Kidney (tissue), 14 donors: ENCODE measurements around the gene DHH. TPM values are rescaled to one million over a fixed set of nuclear protein-coding genes. Genes with fewer than 3 reads are reported as not detected.
"Not testable (repeated sequence)": the region's sequence is repeated elsewhere in the genome, so short reads cannot be mapped to it uniquely, and the experiment has no call there.

ENCODE experiments used
- DNase-seq, 5 donors: peaks; one replicate each; pipeline ENCODE4 v3.0.0-alpha.2; 2013 to 2020
- FAIRE-seq: peaks from 2 replicates; lab custom pipeline; 2012; peaks lifted over from hg19 to GRCh38; lab: Jason Lieb, UNC
- H3K27ac ChIP-seq, 2 donors: one replicate each; pipeline ENCODE4 v1.7.0; 2013; ENCODE audit warnings: low read depth in 2 of 2, low read length in 2 of 2, inconsistent platforms in 1 of 2
- H3K27me3 ChIP-seq: one replicate; pipeline ENCODE4 v1.7.1; 2013; ENCODE audit warnings: low read length, inconsistent platforms; ENCODE audit not compliant: control insufficient read depth, insufficient read depth
- H3K36me3 ChIP-seq, 3 donors: one replicate each; pipeline versions ENCODE4 v1.7.0 to v1.7.1; 2013; ENCODE audit warnings: low read length in 3 of 3, control low read depth in 1 of 3, inconsistent platforms in 1 of 3; ENCODE audit not compliant: insufficient read depth in 3 of 3, control insufficient read depth in 2 of 3
- H3K4me1 ChIP-seq, 3 donors: one replicate each; pipeline versions ENCODE4 v1.7.0 to v1.7.1; 2013; ENCODE audit warnings: low read length in 3 of 3, inconsistent platforms in 1 of 3, low read depth in 1 of 3; ENCODE audit not compliant: control insufficient read depth in 2 of 3, insufficient read depth in 2 of 3
- H3K4me3 ChIP-seq, 3 donors: one replicate each; pipeline versions ENCODE4 v1.7.0 to v1.8.1; 2013; ENCODE audit warnings: low read length in 3 of 3, control low read depth in 1 of 3, inconsistent platforms in 1 of 3
- H3K9ac ChIP-seq, 3 donors: one replicate each; pipeline versions ENCODE4 v1.7.0 to v1.7.1; 2013; ENCODE audit warnings: low read length in 3 of 3, control low read depth in 1 of 3, inconsistent platforms in 1 of 3
- H3K9me3 ChIP-seq, 3 donors: one replicate each; pipeline versions ENCODE4 v1.7.0 to v1.7.1; 2013; ENCODE audit warnings: low read length in 3 of 3, control low read depth in 1 of 3, inconsistent platforms in 1 of 3; ENCODE audit not compliant: control insufficient read depth in 2 of 3, insufficient read depth in 1 of 3
- intact Hi-C: fragments of 100-400 bp; cut with DNase I; formaldehyde crosslinking; loops from one replicate; pipeline ENCODE4 v1.11.1; 2022
- polyA plus RNA-seq: library from polyadenylated mRNA; stranded (reverse); fragments of 350-450 nt; fragmentation: Illumina TruSeq; extraction: RNeasy Lipid Tissue Mini Kit (QIAGEN cat#74804); gene quantifications from one replicate; pipeline ENCODE4 v1.2.3, GENCODE V29; 2014; ENCODE audit warnings: low read depth, low replicate concordance; ENCODE audit not compliant: insufficient read depth
- total RNA-seq: library from RNA; stranded (reverse); fragmentation: NEBNext Ultra II Directional; extraction: Animal tissue kit (Norgen Biotek cat#: 25700); gene quantifications from one replicate; pipeline ENCODE4 v1.2.1, GENCODE V29; 2021
- TF ChIP-seq, protein P1 (sequence below): IDR thresholded peaks from 3 replicates; pipeline ENCODE4 v1.5.1; 2012; ENCODE audit warnings: mild to moderate bottlenecking, moderate library complexity, borderline replicate concordance; ENCODE audit not compliant: insufficient read depth; ENCODE audit errors: extremely low read depth
- donor health status: control.
- donor health status: control.
- donor health status: control.
- donor health status: control.
- donor health status: control.
- donor health status: DM: yes; HTN: yes; CAD: no.
- donor health status: Normal renal cell carcinoma (clear cell type).

Gene DHH
- total and polyA plus RNA-seq, 2 donors from 2014 or later = 0.54 to 1.6 TPM

- Histone ChIP-seq H3K9me3 (no peaks in the 10 kb centered on the region), H3K36me3 (no peaks in the 10 kb centered on the region), H3K27ac (no peak overlapping the region), H3K4me1 (no peaks in the 10 kb centered on the region), H3K27me3 (no peaks in the 10 kb centered on the region), H3K9ac (no peak overlapping the region), H3K4me3 (no peak overlapping the region)
- FAIRE-seq = no peak
- intact Hi-C loops = no loop called here
- TF ChIP-seq, protein P1, sequence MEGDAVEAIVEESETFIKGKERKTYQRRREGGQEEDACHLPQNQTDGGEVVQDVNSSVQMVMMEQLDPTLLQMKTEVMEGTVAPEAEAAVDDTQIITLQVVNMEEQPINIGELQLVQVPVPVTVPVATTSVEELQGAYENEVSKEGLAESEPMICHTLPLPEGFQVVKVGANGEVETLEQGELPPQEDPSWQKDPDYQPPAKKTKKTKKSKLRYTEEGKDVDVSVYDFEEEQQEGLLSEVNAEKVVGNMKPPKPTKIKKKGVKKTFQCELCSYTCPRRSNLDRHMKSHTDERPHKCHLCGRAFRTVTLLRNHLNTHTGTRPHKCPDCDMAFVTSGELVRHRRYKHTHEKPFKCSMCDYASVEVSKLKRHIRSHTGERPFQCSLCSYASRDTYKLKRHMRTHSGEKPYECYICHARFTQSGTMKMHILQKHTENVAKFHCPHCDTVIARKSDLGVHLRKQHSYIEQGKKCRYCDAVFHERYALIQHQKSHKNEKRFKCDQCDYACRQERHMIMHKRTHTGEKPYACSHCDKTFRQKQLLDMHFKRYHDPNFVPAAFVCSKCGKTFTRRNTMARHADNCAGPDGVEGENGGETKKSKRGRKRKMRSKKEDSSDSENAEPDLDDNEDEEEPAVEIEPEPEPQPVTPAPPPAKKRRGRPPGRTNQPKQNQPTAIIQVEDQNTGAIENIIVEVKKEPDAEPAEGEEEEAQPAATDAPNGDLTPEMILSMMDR = no peak
- DNase-seq = no peak
Measured at GRCh38 chr12:49138587-49138986, 44.0 kb upstream of the DHH start.

DNA sequence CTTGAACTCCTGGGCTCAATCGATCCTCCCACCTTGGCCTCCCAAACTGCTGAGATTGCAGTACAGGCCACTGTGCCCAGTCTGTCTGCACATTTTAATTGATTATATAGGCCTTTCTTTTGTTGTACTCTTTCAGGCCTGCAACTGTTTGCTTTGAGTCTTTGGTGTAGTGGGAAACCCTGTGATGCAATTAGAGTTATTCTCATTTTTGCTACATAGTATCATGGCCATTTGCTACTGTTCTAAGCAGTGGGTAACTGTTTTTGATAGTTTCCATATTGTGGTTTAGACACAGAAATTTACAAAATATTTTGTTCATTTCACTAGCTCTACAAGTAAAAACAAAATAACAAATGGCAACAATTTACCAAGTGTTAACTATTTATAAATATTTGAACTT lies 42.9 kb upstream of the DHH start:
- FAIRE-seq (no peak), DNase-seq (no peak)
- H3K9me3 ChIP-seq = no peaks in the 10 kb centered on the region
- no peak overlapping the region for H3K4me3 ChIP-seq
- no peak overlapping the region for H3K9ac ChIP-seq
- H3K36me3 ChIP-seq = no peaks in the 10 kb centered on the region
- no peak overlapping the region for H3K27ac ChIP-seq
- TF ChIP-seq, protein P1 = no peak
- peaks cover 0 to under 1% (median 0%) of the 10 kb centered on the region in 3 donors for H3K4me1 ChIP-seq
- no peaks in the 10 kb centered on the region for H3K27me3 ChIP-seq
- intact Hi-C loops = no loop called here

DNA sequence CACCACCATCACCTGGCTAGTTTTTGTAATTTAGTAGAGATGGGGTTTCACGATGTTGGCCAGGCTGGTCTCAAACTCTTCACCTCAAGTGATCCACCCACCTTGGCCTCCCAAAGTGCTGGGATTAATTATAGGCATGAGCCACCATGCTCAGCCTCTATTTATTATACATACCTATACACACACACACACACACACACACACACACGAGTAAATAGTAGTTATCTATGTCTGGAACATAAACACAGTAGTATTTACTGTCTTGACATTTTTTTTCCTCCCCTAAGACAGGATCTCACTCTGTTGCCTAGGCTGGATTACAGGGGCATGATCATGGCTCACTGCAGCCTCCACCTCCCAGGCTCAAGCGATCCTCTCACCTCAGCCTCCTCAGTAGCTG lies 42.4 kb upstream of the DHH start:
- FAIRE-seq, H3K27ac ChIP-seq, H3K9ac ChIP-seq, H3K36me3 ChIP-seq, H3K4me1 ChIP-seq, H3K4me3 ChIP-seq, H3K9me3 ChIP-seq, H3K27me3 ChIP-seq, intact Hi-C loops, DNase-seq: not testable (repeated sequence)

DNA sequence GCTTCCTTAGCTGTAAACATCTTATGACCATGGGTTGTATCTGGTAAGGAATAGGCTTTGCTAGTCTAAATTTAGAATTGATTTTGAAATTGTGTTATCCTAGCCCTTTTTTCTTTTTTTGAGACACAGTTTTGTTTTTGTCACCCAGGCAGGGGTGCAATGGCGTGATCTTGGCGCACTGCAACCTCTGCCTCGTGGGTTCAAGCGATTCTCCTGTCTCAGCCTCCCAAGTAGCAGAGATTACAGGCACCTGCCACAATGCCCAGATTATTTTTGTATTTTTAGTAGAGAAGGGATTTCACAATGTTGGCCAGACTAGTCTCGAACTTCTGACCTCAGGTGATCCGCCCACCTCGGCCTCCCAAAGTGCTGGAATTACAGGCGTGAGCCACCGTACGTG lies 39.0 kb upstream of the DHH start:
- H3K27me3 ChIP-seq = no peaks in the 10 kb centered on the region
- H3K36me3 ChIP-seq = peaks cover 4 to 14% (median 7%) of the 10 kb centered on the region in 3 donors
- FAIRE-seq (no peak), DNase-seq (no peak)
- no peak overlapping the region for H3K9ac ChIP-seq
- no peak overlapping the region for H3K27ac ChIP-seq
- H3K9me3 ChIP-seq = no peaks in the 10 kb centered on the region
- H3K4me1 ChIP-seq = peaks cover 0 to 18% (median 5%) of the 10 kb centered on the region in 3 donors
- no peak overlapping the region for H3K4me3 ChIP-seq
- TF ChIP-seq, protein P1 = no peak
- intact Hi-C loops = no loop called here
